ENCODE results near the gene USP17L15. TPM values are rescaled to one million over a fixed set of nuclear protein-coding genes. Genes with fewer than 3 reads are reported as not detected.

The USP17L15 gene, protein sequence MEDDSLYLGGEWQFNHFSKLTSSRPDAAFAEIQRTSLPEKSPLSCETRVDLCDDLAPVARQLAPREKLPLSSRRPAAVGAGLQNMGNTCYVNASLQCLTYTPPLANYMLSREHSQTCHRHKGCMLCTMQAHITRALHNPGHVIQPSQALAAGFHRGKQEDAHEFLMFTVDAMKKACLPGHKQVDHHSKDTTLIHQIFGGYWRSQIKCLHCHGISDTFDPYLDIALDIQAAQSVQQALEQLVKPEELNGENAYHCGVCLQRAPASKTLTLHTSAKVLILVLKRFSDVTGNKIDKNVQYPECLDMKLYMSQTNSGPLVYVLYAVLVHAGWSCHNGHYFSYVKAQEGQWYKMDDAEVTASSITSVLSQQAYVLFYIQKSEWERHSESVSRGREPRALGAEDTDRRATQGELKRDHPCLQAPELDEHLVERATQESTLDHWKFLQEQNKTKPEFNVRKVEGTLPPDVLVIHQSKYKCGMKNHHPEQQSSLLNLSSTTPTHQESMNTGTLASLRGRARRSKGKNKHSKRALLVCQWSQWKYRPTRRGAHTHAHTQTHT
- total RNA-seq: not detected in 2 replicates

DNA sequence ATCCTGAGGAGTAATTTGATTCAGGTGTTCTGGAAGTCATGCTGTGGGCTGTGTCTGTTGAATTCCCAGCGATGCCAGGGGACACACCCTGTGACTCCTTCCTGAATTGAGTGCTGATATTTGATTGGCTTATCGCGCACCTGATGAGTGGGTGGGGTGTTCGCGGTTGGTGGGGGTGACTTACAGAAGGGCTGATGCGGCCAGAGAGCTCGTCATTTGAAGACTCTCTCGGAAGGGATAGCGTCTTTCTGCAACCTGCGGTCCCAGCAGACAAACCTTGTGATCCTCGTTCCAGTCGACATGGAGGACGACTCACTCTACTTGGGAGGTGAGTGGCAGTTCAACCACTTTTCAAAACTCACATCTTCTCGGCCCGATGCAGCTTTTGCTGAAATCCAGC, at the start of gene USP17L15:
Gene USP17L15 (plus strand): TSS at position 301 of the 400 bp plus-strand sequence. CDS start 0 bp downstream, at position 301.

DNA sequence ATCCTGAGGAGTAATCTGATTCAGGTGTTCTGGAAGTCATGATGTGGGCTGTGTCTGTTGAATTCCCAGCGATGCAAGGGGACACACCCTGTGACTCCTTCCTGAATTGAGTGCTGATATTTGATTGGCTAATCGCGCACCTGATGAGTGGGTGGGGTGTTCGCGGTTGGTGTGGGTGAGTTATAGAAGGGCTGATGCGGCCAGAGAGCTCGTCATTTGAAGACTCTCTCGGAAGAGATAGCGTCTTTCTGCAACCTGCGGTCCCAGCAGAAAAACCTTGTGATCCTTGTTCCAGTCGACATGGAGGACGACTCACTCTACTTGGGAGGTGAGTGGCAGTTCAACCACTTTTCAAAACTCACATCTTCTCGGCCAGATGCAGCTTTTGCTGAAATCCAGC, 23.8 kb upstream of the USP17L15 start, which contains the start of gene USP17L10:
Gene USP17L10 (plus strand): TSS at position 301 of the 400 bp plus-strand sequence. CDS start 0 bp downstream, at position 301.

DNA sequence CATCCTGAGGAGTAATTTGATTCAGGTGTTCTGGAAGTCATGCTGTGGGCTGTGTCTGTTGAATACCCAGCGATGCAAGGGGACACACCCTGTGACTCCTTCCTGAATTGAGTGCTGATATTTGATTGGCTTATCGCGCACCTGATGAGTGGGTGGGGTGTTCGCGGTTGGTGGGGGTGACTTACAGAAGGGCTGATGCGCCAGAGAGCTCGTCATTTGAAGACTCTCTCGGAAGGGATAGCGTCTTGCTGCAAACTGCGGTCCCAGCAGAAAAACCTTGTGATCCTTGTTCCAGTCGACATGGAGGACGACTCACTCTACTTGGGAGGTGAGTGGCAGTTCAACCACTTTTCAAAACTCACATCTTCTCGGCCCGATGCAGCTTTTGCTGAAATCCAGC, 19.1 kb upstream of the USP17L15 start, which contains the start of gene USP17L11:
Gene USP17L11 (plus strand): TSS at position 301 of the 400 bp plus-strand sequence. CDS start 0 bp downstream, at position 301.

DNA sequence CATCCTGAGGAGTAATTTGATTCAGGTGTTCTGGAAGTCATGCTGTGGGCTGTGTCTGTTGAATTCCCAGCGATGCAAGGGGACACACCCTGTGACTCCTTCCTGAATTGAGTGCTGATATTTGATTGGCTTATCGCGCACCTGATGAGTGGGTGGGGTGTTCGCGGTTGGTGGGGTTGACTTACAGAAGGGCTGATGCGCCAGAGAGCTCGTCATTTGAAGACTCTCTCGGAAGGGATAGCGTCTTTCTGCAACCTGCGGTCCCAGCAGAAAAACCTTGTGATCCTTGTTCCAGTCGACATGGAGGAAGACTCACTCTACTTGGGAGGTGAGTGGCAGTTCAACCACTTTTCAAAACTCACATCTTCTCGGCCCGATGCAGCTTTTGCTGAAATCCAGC, 14.3 kb upstream of the USP17L15 start, which contains the start of gene USP17L12:
Gene USP17L12 (plus strand): TSS at position 301 of the 400 bp plus-strand sequence. CDS start 0 bp downstream, at position 301.

DNA sequence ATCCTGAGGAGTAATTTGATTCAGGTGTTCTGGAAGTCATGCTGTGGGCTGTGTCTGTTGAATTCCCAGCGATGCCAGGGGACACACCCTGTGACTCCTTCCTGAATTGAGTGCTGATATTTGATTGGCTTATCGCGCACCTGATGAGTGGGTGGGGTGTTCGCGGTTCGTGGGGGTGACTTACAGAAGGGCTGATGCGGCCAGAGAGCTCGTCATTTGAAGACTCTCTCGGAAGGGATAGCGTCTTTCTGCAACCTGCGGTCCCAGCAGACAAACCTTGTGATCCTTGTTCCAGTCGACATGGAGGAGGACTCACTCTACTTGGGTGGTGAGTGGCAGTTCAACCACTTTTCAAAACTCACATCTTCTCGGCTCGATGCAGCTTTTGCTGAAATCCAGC, 9.6 kb upstream of the USP17L15 start, which contains the start of gene USP17L13:
Gene USP17L13 (plus strand): TSS at position 301 of the 400 bp plus-strand sequence. CDS start 0 bp downstream, at position 301.

DNA sequence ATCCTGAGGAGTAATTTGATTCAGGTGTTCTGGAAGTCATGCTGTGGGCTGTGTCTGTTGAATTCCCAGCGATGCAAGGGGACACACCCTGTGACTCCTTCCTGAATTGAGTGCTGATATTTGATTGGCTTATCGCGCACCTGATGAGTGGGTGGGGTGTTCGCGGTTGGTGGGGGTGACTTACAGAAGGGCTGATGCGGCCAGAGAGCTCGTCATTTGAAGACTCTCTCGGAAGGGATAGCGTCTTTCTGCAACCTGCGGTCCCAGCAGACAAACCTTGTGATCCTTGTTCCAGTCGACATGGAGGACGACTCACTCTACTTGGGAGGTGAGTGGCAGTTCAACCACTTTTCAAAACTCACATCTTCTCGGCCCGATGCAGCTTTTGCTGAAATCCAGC, 9.4 kb downstream of the USP17L15 start, which contains the start of gene USP17L17:
Gene USP17L17 (plus strand): TSS at position 301 of the 400 bp plus-strand sequence. CDS start 0 bp downstream, at position 301.

DNA sequence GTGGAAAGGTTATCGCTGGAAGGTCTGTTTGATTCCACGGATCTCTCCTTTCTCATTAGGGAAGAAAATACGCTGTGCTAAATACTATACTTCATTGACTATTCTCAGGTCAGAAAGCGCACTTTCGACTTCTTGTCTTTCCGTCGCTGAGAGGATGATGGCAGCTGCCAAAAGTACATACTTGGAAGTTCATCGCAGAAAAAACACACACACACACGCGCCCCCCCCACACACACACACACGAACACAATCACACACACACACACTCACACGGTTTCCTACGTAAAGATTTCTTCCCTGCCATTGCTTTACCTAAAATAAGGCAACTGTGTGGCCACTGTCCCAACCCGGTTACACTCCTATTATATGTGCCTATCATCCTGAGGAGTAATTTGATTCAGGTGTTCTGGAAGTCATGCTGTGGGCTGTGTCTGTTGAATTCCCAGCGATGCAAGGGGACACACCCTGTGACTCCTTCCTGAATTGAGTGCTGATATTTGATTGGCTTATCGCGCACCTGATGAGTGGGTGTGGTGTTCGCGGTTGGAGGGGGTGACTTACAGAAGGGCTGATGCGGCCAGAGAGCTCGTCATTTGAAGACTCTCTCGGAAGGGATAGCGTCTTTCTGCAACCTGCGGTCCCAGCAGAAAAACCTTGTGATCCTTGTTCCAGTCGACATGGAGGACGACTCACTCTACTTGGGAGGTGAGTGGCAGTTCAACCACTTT, 13.9 kb downstream of the USP17L15 start, which contains the start of gene USP17L18:
Gene USP17L18 (plus strand): TSS at position 678 of the 728 bp plus-strand sequence. CDS start 0 bp downstream, at position 678.

DNA sequence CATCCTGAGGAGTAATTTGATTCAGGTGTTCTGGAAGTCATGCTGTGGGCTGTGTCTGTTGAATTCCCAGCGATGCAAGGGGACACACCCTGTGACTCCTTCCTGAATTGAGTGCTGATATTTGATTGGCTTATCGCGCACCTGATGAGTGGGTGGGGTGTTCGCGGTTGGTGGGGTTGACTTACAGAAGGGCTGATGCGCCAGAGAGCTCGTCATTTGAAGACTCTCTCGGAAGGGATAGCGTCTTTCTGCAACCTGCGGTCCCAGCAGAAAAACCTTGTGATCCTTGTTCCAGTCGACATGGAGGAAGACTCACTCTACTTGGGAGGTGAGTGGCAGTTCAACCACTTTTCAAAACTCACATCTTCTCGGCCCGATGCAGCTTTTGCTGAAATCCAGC, 18.9 kb downstream of the USP17L15 start, which contains the start of gene USP17L19:
Gene USP17L19 (plus strand): TSS at position 301 of the 400 bp plus-strand sequence. CDS start 0 bp downstream, at position 301.

DNA sequence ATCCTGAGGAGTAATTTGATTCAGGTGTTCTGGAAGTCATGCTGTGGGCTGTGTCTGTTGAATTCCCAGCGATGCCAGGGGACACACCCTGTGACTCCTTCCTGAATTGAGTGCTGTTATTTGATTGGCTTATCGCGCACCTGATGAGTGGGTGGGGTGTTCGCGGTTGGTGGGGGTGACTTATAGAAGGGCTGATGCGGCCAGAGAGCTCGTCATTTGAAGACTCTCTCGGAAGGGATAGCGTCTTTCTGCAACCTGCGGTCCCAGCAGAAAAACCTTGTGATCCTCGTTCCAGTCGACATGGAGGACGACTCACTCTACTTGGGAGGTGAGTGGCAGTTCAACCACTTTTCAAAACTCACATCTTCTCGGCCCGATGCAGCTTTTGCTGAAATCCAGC, 23.6 kb downstream of the USP17L15 start, which contains the start of gene USP17L20:
Gene USP17L20 (plus strand): TSS at position 301 of the 400 bp plus-strand sequence. CDS start 0 bp downstream, at position 301.

DNA sequence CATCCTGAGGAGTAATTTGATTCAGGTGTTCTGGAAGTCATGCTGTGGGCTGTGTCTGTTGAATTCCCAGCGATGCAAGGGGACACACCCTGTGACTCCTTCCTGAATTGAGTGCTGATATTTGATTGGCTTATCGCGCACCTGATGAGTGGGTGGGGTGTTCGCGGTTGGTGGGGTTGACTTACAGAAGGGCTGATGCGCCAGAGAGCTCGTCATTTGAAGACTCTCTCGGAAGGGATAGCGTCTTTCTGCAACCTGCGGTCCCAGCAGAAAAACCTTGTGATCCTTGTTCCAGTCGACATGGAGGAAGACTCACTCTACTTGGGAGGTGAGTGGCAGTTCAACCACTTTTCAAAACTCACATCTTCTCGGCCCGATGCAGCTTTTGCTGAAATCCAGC, 28.4 kb downstream of the USP17L15 start, which contains the start of gene USP17L21:
Gene USP17L21 (plus strand): TSS at position 301 of the 400 bp plus-strand sequence. CDS start 0 bp downstream, at position 301.

DNA sequence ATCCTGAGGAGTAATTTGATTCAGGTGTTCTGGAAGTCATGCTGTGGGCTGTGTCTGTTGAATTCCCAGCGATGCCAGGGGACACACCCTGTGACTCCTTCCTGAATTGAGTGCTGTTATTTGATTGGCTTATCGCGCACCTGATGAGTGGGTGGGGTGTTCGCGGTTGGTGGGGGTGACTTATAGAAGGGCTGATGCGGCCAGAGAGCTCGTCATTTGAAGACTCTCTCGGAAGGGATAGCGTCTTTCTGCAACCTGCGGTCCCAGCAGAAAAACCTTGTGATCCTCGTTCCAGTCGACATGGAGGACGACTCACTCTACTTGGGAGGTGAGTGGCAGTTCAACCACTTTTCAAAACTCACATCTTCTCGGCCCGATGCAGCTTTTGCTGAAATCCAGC, 33.1 kb downstream of the USP17L15 start, which contains the start of gene USP17L22:
Gene USP17L22 (plus strand): TSS at position 301 of the 400 bp plus-strand sequence. CDS start 0 bp downstream, at position 301.

Other genes with a start within 250 kb of the USP17L15 start
- not detected in 2 replicates for gene FAM90A26, start 64.0 kb upstream of the USP17L15 start, total RNA-seq
- not detected in 2 replicates for gene USP17L10, start 23.7 kb upstream of the USP17L15 start, total RNA-seq
- not detected in 2 replicates for gene USP17L11, start 19.0 kb upstream of the USP17L15 start, total RNA-seq
- gene USP17L12, start 14.2 kb upstream of the USP17L15 start, total RNA-seq: not detected in 2 replicates
- gene USP17L13, start 9.5 kb upstream of the USP17L15 start, total RNA-seq: not detected in 2 replicates
- not detected in 2 replicates for gene USP17L17, start 9.5 kb downstream of the USP17L15 start, total RNA-seq
- not detected in 2 replicates for gene USP17L18, start 14.2 kb downstream of the USP17L15 start, total RNA-seq
- not detected in 2 replicates for gene USP17L19, start 19.0 kb downstream of the USP17L15 start, total RNA-seq
- not detected in 2 replicates for gene USP17L20, start 23.7 kb downstream of the USP17L15 start, total RNA-seq
- gene USP17L21, start 28.5 kb downstream of the USP17L15 start, total RNA-seq: not detected in 2 replicates
- not detected in 2 replicates for gene USP17L22, start 33.2 kb downstream of the USP17L15 start, total RNA-seq
- not detected in 2 replicates for gene USP17L24, start 90.8 kb downstream of the USP17L15 start, total RNA-seq
- gene USP17L25, start 95.5 kb downstream of the USP17L15 start, total RNA-seq: not detected in 2 replicates
- gene USP17L26, start 100.3 kb downstream of the USP17L15 start, total RNA-seq: not detected in 2 replicates
- not detected in 2 replicates for gene USP17L5, start 105.0 kb downstream of the USP17L15 start, total RNA-seq
- not detected in 2 replicates for gene USP17L27, start 109.8 kb downstream of the USP17L15 start, total RNA-seq
- gene USP17L28, start 114.5 kb downstream of the USP17L15 start, total RNA-seq: not detected in 2 replicates
- gene USP17L29, start 119.3 kb downstream of the USP17L15 start, total RNA-seq: not detected in 2 replicates
- not detected in 2 replicates for gene USP17L30, start 128.7 kb downstream of the USP17L15 start, total RNA-seq
- not detected in 2 replicates for gene DEFB131A, start 210.0 kb downstream of the USP17L15 start, total RNA-seq